ENCODE data around the gene MROH7. TPM values are rescaled to one million over a fixed set of nuclear protein-coding genes. Genes with fewer than 3 reads are reported as not detected.

The MROH7 gene
- total RNA-seq, 1 experiment from 2014 or later, result not detected

DNA sequence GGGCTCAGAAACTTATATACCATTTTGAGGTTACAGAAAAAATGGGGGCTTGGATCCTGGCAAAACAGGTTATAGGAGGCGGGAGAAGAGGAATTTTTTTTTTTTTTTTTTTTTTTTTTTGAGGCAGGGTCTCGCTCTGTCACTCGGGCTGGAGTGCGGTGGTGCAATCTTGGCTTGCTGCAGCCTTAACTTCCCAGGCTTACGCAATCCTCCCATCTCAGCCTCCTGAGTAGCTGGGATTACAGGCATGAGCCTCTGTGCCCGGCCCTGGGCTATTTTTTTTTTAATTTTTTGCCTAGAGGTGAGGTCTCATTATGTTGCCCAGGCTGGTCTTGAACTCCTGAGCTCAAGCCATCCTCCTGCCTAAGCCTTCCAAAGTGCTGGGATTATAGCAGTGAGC lies 24.7 kb downstream of the MROH7 start:
- Histone ChIP-seq H3K36me3 (ENCODE audit: insufficient read depth, low read length, poor library complexity, severe bottlenecking) (no peaks in the 10 kb centered on the region), H3K27me3 (replicated peaks; ENCODE audit: insufficient read depth, low read depth, low read length, poor library complexity) (no peaks in the 10 kb centered on the region), H3K27ac (ENCODE audit: low read depth, low read length, poor library complexity, severe bottlenecking) (no peak overlapping the region), H3K4me3 (ENCODE audit: low read depth, low read length, poor library complexity, severe bottlenecking) (no peak overlapping the region), H3K4me1 (ENCODE audit: insufficient read depth, low read length, poor library complexity, severe bottlenecking) (no peaks in the 10 kb centered on the region), H3K9me3 (ENCODE audit: low read depth, low read length, poor library complexity, severe bottlenecking) (no peaks in the 10 kb centered on the region)
- ChIA-PET CTCF (no interaction called here), POLR2A (ENCODE audit: low non-redundant PET) (no interaction called here)
- intact Hi-C loops (cut with micrococcal nuclease; ENCODE audit: unreplicated experiment), result no loop called here
- DNase-seq (ENCODE audit: low spot score), result no peak
- TF ChIP-seq CTCF (conservative IDR thresholded peaks at IDR 0.05; ENCODE audit: low read depth, low read length) (no peak), EZH2 (IDR thresholded peaks at IDR 0.05; ENCODE audit: borderline replicate concordance, low read depth, low read length, poor library complexity, severe bottlenecking) (no peak)
- BruUV-seq (replicated peaks), result no TSS peak

DNA sequence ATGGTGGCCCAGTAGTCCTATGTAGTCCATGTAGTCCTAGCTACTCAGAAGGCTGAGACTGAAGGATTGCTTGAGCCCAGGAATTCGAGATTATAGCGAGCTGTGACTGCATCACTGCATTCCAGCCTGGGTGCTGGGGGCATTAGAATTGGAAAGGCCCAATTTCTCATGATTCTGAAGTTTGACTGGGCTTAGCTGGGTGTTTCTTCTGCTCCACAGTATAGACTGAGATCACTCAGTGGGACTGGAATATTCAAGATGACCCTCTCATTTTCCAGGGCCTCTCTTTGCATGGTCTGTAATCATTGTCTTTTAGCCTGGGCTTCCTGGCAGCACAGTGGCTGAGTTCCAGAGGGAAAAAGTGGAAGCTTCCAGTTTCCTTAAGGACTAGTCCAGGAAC lies 26.2 kb downstream of the MROH7 start:
- ChIA-PET POLR2A (ENCODE audit: low non-redundant PET) (no interaction called here), CTCF (interaction anchor here (0.6 kb wide), 1 partner anchor 141 kb away, joined by 4 read pairs; no protein-coding TSS in a partner anchor)
- Histone ChIP-seq H3K4me3 (ENCODE audit: low read depth, low read length, poor library complexity, severe bottlenecking) (no peak overlapping the region), H3K27me3 (replicated peaks; ENCODE audit: insufficient read depth, low read depth, low read length, poor library complexity) (no peaks in the 10 kb centered on the region), H3K9me3 (ENCODE audit: low read depth, low read length, poor library complexity, severe bottlenecking) (no peaks in the 10 kb centered on the region), H3K36me3 (ENCODE audit: insufficient read depth, low read length, poor library complexity, severe bottlenecking) (no peaks in the 10 kb centered on the region), H3K27ac (ENCODE audit: low read depth, low read length, poor library complexity, severe bottlenecking) (no peak overlapping the region), H3K4me1 (ENCODE audit: insufficient read depth, low read length, poor library complexity, severe bottlenecking) (no peaks in the 10 kb centered on the region)
- DNase-seq (ENCODE audit: low spot score), result no peak
- BruUV-seq (replicated peaks), result no TSS peak
- intact Hi-C loops (cut with micrococcal nuclease; ENCODE audit: unreplicated experiment), result no loop called here
- no peak for TF ChIP-seq EZH2 (IDR thresholded peaks at IDR 0.05; ENCODE audit: borderline replicate concordance, low read depth, low read length, poor library complexity, severe bottlenecking)
- TF ChIP-seq CTCF (conservative IDR thresholded peaks at IDR 0.05; ENCODE audit: low read depth, low read length), result no peak

DNA sequence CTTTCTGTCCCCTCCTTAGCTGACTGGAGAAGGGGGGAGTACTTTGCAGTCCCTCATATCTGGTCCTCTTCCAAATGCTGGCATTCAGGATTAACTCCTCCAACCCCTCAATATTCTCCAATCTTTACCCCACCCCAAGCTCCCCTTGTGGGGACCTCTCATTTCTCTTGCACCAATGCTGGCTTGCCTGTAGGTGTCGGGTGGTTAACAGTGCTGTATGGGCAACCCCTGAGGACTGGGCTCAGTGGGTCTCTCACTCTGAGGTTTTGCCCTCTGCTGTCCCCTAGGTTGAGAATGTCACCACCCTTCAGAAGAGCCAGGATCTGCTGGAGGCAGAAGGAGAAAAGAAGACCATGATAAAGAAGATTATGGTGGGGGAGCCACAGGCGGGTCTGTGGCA lies 27.0 kb downstream of the MROH7 start:
- Histone ChIP-seq H3K4me3 (ENCODE audit: low read depth, low read length, poor library complexity, severe bottlenecking) (no peak overlapping the region), H3K27ac (ENCODE audit: low read depth, low read length, poor library complexity, severe bottlenecking) (no peak overlapping the region), H3K27me3 (replicated peaks; ENCODE audit: insufficient read depth, low read depth, low read length, poor library complexity) (no peaks in the 10 kb centered on the region), H3K9me3 (ENCODE audit: low read depth, low read length, poor library complexity, severe bottlenecking) (no peaks in the 10 kb centered on the region), H3K36me3 (ENCODE audit: insufficient read depth, low read length, poor library complexity, severe bottlenecking) (no peaks in the 10 kb centered on the region), H3K4me1 (ENCODE audit: insufficient read depth, low read length, poor library complexity, severe bottlenecking) (no peaks in the 10 kb centered on the region)
- intact Hi-C loops (cut with micrococcal nuclease; ENCODE audit: unreplicated experiment), result no loop called here
- BruUV-seq (replicated peaks), result no TSS peak
- POLR2A ChIA-PET (ENCODE audit: low non-redundant PET), result no interaction called here
- CTCF ChIA-PET, result no interaction called here
- no peak for DNase-seq (ENCODE audit: low spot score)
- no peak for TF ChIP-seq EZH2 (IDR thresholded peaks at IDR 0.05; ENCODE audit: borderline replicate concordance, low read depth, low read length, poor library complexity, severe bottlenecking)

- Histone ChIP-seq H3K4me1 (ENCODE audit: insufficient read depth, low read length, poor library complexity, severe bottlenecking) (no peaks in the 10 kb centered on the region), H3K27ac (ENCODE audit: low read depth, low read length, poor library complexity, severe bottlenecking) (no peak overlapping the region), H3K27me3 (replicated peaks; ENCODE audit: insufficient read depth, low read depth, low read length, poor library complexity) (no peaks in the 10 kb centered on the region), H3K36me3 (ENCODE audit: insufficient read depth, low read length, poor library complexity, severe bottlenecking) (no peaks in the 10 kb centered on the region), H3K4me3 (ENCODE audit: low read depth, low read length, poor library complexity, severe bottlenecking) (no peak overlapping the region), H3K9me3 (ENCODE audit: low read depth, low read length, poor library complexity, severe bottlenecking) (no peaks in the 10 kb centered on the region)
- CTCF ChIA-PET, result no interaction called here
- BruUV-seq (replicated peaks), result no TSS peak
- POLR2A ChIA-PET (ENCODE audit: low non-redundant PET), result no interaction called here
- TF ChIP-seq EZH2 (IDR thresholded peaks at IDR 0.05; ENCODE audit: borderline replicate concordance, low read depth, low read length, poor library complexity, severe bottlenecking) (no peak), CTCF (conservative IDR thresholded peaks at IDR 0.05; ENCODE audit: low read depth, low read length) (peak; percentile 80)
- peak; percentile 65 for DNase-seq (ENCODE audit: low spot score)
- intact Hi-C loops (cut with micrococcal nuclease; ENCODE audit: unreplicated experiment), result loop anchor here (1.0 to 10.0 kb wide), 3 partner anchors 121 to 1397 kb away; no protein-coding TSS in a partner anchor
Measured at GRCh38 chr1:54671985-54672608, 30.5 kb downstream of the MROH7 start.

All from A673 (cell line).